T-helper 1 cell treated with Interleukin-12 subunit alpha and Interleukin-12 subunit beta and Interleukin-4 antibody, amounts not matched to agents 30 μg/mL and 1 μg/mL, for 36 hours (primary cell): ENCODE measurements around the gene SLC16A9.
A peak's percentile ranks its signal among the peaks of the same experiment; 100 is the strongest.
"Not testable (repeated sequence)": the region's sequence is repeated elsewhere in the genome, so short reads cannot be mapped to it uniquely, and the experiment has no call there.

Experiments used
- H3K27ac Mint-ChIP-seq: one replicate; pipeline ENCODE4 v1.8.0; 2021; ENCODE audit warnings: mild to moderate bottlenecking, mixed read lengths
- H3K27me3 Mint-ChIP-seq: one replicate; pipeline ENCODE4 v1.8.0; 2021; ENCODE audit warnings: low read depth, mixed read lengths
- H3K36me3 Mint-ChIP-seq: one replicate; pipeline ENCODE4 v1.8.0; 2021; ENCODE audit warnings: low read depth, mixed read lengths
- H3K4me1 Mint-ChIP-seq: one replicate; pipeline ENCODE4 v1.8.0; 2021; ENCODE audit warnings: low read depth, mixed read lengths
- H3K4me3 Mint-ChIP-seq: one replicate; pipeline ENCODE4 v1.8.0; 2021; ENCODE audit warnings: mild to moderate bottlenecking, moderate library complexity, mixed read lengths
- H3K9me3 Mint-ChIP-seq: one replicate; pipeline ENCODE4 v1.8.0; 2021; ENCODE audit warnings: mixed read lengths

SLC16A9 gene

GRCh38 chr10:59734014-59734462 is 24.4 kb upstream of the SLC16A9 start:
- peaks cover 29% of the 10 kb centered on the region for H3K27me3 Mint-ChIP-seq
- no peak overlapping the region for H3K4me3 Mint-ChIP-seq
- H3K27ac Mint-ChIP-seq: no peak overlapping the region
- H3K36me3 Mint-ChIP-seq: no peaks in the 10 kb centered on the region
- no peaks in the 10 kb centered on the region for H3K9me3 Mint-ChIP-seq
- H3K4me1 Mint-ChIP-seq: peaks cover 5% of the 10 kb centered on the region

- not testable (repeated sequence) for H3K4me3 Mint-ChIP-seq, H3K4me1 Mint-ChIP-seq, H3K9me3 Mint-ChIP-seq, H3K27ac Mint-ChIP-seq, H3K36me3 Mint-ChIP-seq
- H3K27me3 Mint-ChIP-seq: peaks cover 27% of the 10 kb centered on the region
These were observed 23.8 kb upstream of the SLC16A9 start for GRCh38 chr10:59733321-59734013.

- not testable (repeated sequence) for H3K36me3 Mint-ChIP-seq, H3K27ac Mint-ChIP-seq, H3K4me1 Mint-ChIP-seq, H3K9me3 Mint-ChIP-seq, H3K4me3 Mint-ChIP-seq
- H3K27me3 Mint-ChIP-seq: peaks cover 20% of the 10 kb centered on the region
These were observed 23.2 kb upstream of the SLC16A9 start for GRCh38 chr10:59732849-59733248.

- H3K9me3 Mint-ChIP-seq, H3K4me3 Mint-ChIP-seq: not testable (repeated sequence)
- H3K27me3 Mint-ChIP-seq: peaks cover 11% of the 10 kb centered on the region
These were observed 19.5 kb upstream of the SLC16A9 start for GRCh38 chr10:59729167-59729566.

DNA sequence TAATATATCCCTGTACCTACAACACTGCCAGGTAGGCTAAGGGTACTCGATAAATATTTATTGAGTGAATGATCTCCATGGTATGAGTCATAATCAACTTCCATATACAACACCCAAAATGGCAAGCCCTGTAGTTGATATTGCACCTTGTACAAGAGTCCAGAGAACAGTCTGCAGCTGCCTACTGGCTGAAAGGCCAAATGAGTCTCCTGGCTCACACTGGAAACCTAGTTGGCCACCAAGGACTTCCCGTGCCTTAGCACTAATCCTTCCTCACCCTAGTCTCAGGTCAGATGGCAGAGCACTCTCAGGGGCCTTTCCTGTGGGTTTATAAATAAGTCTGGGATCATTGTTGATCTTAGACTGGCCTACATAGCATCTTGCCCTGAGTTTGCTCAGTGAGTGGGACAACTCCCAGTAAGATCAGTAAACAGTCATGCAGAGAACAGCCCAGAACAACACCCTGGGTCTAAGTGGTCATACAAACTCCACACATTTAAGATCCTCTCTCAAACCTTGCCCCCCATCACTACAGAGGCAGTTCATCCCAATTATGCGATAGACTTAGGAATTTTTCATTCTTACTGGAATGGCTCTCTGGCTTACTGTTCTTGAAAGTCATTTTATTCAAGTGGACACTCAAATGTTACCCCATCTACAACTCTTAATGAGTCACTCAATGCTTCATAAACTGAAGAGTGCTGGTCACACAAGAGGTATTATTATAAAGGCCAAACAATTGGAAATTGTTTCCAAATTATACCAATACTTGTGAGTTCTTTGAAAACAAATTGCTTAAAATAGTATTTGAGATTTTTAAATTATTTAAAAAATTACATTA is 14.7 kb upstream of the SLC16A9 start:
- Mint-ChIP-seq H3K27me3 (peaks cover 11% of the 10 kb centered on the region), H3K36me3 (no peaks in the 10 kb centered on the region), H3K27ac (no peak overlapping the region), H3K4me3 (no peak overlapping the region), H3K9me3 (no peaks in the 10 kb centered on the region), H3K4me1 (no peaks in the 10 kb centered on the region)

More at GRCh38 chr10:59729167-59729566, 19.5 kb upstream of the SLC16A9 start:
- H3K4me1 Mint-ChIP-seq, H3K36me3 Mint-ChIP-seq, H3K27ac Mint-ChIP-seq: not testable (repeated sequence)

DNA sequence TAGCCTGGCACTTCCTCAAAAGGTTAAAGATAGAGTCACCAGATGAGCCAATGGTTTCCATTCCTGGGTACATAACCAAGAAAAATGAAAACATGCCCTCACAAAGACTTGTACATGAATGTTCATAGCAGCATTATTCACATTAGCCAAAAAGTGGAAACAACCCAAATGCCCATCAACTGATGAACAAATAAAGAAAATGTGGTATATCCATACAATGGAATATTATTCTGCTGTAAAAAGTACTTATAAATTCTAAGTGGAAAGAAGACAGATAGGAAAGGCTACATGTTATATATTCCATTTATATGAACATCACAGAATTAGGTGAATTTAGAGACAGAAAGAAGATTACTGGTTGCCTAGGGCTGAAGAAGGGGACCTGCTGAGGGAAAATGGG is 10.7 kb upstream of the SLC16A9 start:
- Mint-ChIP-seq H3K9me3 (no peaks in the 10 kb centered on the region), H3K4me3 (no peak overlapping the region), H3K27me3 (peaks cover 24% of the 10 kb centered on the region), H3K4me1 (no peaks in the 10 kb centered on the region), H3K36me3 (no peaks in the 10 kb centered on the region), H3K27ac (no peak overlapping the region)

DNA sequence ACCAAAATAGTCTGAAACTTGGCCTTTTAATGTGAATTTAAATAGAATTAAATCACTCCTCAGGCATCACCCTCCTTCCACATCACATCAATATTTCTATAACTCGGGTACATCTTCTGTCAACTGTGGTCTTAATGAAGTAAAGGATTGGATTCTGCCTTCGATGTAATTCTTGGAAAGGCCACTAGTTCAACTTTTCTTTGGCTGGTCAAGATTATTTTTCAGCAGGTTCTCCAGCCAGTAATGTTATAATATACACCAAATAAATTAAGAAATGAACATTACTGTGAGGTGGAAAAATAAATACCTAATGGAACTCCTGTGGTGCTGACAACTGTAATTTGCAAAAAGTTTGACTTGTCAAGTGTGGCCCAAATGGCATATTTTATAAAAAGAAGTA is 9.7 kb upstream of the SLC16A9 start:
- no peaks in the 10 kb centered on the region for H3K9me3 Mint-ChIP-seq
- no peaks in the 10 kb centered on the region for H3K4me1 Mint-ChIP-seq
- H3K36me3 Mint-ChIP-seq: no peaks in the 10 kb centered on the region
- H3K4me3 Mint-ChIP-seq: no peak overlapping the region
- no peak overlapping the region for H3K27ac Mint-ChIP-seq
- H3K27me3 Mint-ChIP-seq: peaks cover 32% of the 10 kb centered on the region

GRCh38 chr10:59718257-59718656 is 8.6 kb upstream of the SLC16A9 start:
- Mint-ChIP-seq H3K4me1 (no peaks in the 10 kb centered on the region), H3K27me3 (peaks cover 43% of the 10 kb centered on the region), H3K4me3 (no peak overlapping the region), H3K36me3 (no peaks in the 10 kb centered on the region), H3K27ac (no peak overlapping the region), H3K9me3 (no peaks in the 10 kb centered on the region)

- Mint-ChIP-seq H3K4me1 (peaks cover 9% of the 10 kb centered on the region), H3K27ac (no peak overlapping the region), H3K36me3 (no peaks in the 10 kb centered on the region), H3K9me3 (no peaks in the 10 kb centered on the region), H3K4me3 (no peak overlapping the region), H3K27me3 (peaks cover 65% of the 10 kb centered on the region)
These were observed 3.7 kb upstream of the SLC16A9 start for GRCh38 chr10:59713196-59713821.

DNA sequence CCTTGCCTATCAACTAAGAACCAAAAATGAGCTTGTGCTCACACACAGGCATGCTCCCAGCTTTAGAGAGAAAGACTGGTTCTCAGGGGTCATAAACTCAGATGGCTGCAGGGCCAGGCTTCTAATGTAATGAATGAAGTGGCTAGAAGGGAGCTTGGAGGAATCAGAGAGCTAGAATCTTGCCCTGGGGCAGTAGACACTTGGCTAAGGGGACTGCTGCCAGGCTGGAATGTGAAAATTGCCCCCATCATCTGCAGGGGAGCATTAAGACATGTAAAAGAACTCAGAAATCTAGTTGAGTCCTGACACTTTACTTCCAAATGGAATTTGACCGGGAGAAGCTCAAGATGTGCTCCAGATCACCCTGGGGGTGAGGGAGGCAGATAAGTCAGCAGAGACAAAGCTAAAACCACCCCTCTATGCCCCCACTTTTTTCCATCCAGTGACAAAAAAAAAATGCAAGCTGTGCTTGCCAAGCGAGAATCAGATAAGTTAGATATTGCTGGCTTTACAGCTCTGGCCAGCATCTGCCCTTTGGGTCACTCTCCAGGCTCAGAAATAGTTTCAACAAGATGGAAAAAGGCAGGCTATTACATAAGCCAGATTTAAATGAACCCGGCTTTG is 2.3 kb upstream of the SLC16A9 start:
- Mint-ChIP-seq H3K36me3 (no peaks in the 10 kb centered on the region), H3K9me3 (no peaks in the 10 kb centered on the region), H3K4me3 (no peak overlapping the region), H3K4me1 (peaks cover 9% of the 10 kb centered on the region), H3K27ac (no peak overlapping the region), H3K27me3 (peaks cover 67% of the 10 kb centered on the region)

- H3K4me3 Mint-ChIP-seq: peak overlapping the region; percentile 70
- peaks cover 9% of the 10 kb centered on the region for H3K4me1 Mint-ChIP-seq
- H3K27ac Mint-ChIP-seq: no peak overlapping the region
- H3K9me3 Mint-ChIP-seq: no peaks in the 10 kb centered on the region
- H3K27me3 Mint-ChIP-seq: peaks cover 55% of the 10 kb centered on the region
- H3K36me3 Mint-ChIP-seq: no peaks in the 10 kb centered on the region
These were observed 745 bp downstream of the SLC16A9 start for GRCh38 chr10:59708816-59709394.

DNA sequence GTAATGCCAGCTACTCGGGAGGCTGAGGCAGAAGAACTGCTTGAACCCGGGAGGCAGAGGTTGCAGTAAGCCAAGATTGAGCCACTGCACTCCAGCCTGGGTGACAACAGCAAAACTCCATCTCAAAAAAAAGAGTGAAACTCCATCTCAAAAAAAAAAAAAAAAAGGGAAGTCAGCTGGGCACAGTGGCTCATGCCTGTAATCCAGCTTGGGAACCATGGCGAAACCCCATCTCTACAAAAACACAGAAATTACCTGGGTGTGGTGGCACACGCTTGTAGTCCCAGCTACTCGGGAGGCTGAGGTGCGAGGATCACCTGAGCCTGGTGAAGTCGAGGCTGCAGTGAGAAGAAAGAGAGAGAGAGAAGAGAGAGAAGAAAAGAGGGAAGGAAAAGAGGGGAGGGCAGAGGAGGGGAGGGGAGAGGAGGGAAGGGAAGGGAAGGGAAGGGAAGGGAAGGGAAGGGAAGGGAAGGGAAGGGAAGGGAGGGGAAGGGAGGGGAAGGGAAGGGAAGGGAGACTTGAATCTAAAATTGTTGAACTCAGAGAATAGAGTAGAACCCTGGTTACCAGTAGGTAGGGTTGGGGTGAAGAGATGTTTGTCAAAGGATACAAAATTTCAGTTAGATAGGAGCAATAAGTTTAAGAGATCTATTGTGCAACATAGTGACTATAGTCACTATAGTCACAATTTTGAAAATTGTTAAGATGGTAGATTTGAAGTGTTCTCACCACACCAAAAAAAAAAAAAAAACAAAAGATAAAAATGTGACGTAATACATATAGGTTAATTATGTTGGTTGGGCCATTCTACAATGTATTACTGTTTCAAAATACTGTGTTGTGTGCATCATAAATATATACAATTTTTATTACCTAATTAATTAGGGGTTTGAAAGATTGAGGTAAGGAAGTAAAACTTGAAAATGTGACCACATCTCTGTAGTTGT is 2.5 kb downstream of the SLC16A9 start:
- H3K4me1 Mint-ChIP-seq: peaks cover 9% of the 10 kb centered on the region
- H3K4me3 Mint-ChIP-seq: peak overlapping the region; percentile 35
- H3K27me3 Mint-ChIP-seq: peaks cover 37% of the 10 kb centered on the region
- no peaks in the 10 kb centered on the region for H3K36me3 Mint-ChIP-seq
- no peak overlapping the region for H3K27ac Mint-ChIP-seq
- no peaks in the 10 kb centered on the region for H3K9me3 Mint-ChIP-seq

- H3K27me3 Mint-ChIP-seq: peaks cover 29% of the 10 kb centered on the region
- no peak overlapping the region for H3K4me3 Mint-ChIP-seq
- H3K9me3 Mint-ChIP-seq: no peaks in the 10 kb centered on the region
- H3K36me3 Mint-ChIP-seq: peaks cover 2% of the 10 kb centered on the region
- peaks cover 9% of the 10 kb centered on the region for H3K4me1 Mint-ChIP-seq
- no peak overlapping the region for H3K27ac Mint-ChIP-seq
These were observed 3.7 kb downstream of the SLC16A9 start for GRCh38 chr10:59705931-59706330.
